HG02885 (cell line): ENCODE data around the gene COL5A1.

Experiments used
- ATAC-seq: cut with Tn5 transposase; IDR thresholded peaks from one replicate; pipeline ENCODE4 v1.9.1; 2021; ENCODE audit warnings: mild to moderate bottlenecking; ENCODE audit not compliant: unreplicated experiment, poor library complexity

The COL5A1 gene

DNA sequence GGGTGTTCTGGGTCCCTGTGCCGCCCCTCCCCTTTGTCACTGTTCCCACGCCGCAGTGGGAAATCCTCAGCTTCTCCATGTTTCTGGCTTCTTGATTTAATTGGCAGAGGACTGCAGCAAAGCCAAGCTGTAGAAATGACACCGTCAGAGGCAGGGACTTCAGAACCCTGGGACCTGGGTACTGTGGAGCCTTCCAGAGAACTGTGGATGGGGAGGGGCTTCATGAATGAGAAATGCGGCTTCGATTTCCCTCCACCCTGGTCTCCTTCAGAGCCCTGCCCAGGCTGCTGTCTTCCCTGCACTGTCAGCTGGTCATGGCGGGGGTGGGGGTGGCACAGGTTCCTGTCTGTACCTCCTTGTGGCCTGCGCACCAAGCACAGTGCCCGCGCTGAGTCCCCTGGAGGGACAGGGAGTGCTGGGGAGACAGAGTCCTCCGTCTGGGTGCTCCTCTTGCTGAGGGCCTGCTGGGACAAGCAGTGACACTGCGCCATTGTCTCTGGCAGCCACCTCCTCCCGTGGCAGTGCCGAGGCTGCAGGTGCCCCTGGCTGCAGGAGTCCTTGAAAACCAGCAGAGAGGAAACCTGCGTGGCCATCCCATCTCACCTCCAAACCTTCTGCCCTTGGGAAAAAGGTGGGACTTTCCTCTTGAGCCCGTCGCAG is 47.2 kb downstream of the COL5A1 start:
- ATAC-seq = no peak

- ATAC-seq = no peak
Observed at GRCh38 chr9:134689321-134690181, 47.9 kb downstream of the COL5A1 start.

GRCh38 chr9:134690301-134690751 is 48.7 kb downstream of the COL5A1 start:
- no peak for ATAC-seq

- no peak for ATAC-seq
Observed at GRCh38 chr9:134690946-134691694, 49.5 kb downstream of the COL5A1 start.

GRCh38 chr9:134691695-134692572 is 50.3 kb downstream of the COL5A1 start:
- no peak for ATAC-seq

- ATAC-seq = no peak
Observed at GRCh38 chr9:134692573-134692860, 50.9 kb downstream of the COL5A1 start.

DNA sequence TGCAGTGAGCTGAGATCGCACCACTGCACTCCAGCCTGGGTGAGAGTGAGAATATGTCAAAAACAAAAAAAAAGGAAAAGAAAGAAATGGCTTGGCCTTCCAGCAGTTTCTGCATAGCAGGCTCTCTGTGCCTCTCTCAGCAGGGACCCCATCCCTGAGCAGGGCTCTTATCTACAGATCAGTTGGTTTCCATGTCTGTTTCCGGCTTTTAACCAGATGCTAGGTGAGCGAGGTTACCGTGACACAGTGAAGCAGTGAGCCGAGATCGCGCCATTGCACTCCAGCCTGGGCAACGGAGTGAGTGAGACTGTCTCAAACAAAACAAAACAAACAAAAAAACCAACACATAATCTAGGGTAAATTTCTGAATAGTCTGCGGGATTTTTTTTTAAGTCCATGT is 51.4 kb downstream of the COL5A1 start:
- no peak for ATAC-seq

DNA sequence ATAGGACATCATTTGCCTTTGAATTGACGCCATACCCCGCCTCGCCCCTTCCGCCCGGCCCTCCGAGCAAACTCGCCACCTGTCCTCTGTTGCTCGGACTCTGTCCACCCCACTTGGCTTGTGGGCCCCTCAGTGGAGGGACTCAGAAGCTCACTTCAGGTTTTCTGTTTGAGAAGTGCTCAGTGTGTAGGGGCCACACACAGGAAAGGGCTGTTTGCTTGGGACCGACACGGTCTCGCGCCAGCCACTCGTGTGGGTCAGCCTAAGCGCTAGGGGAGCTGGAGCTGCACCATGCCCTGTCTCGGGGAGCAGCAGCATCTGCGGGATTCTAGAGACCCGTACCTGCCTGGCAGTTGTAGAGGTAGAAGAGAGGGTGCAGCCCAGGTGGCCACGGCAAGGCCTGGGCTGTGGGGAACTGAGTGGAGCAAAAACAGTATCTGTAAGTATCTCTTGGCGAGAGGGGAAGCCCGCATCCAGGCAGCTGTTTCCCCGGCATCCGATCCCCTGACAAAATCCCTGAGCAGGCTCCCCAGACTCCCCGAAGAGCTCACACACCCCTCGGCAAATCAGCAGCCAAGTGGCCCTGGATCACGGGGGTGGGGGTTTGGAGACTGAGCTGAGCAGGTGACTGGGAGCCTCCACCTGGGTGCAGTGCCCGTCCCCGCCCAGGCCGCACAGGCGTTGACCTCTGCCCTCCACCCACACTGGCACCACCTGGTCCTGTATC is 52.2 kb downstream of the COL5A1 start:
- no peak for ATAC-seq

DNA sequence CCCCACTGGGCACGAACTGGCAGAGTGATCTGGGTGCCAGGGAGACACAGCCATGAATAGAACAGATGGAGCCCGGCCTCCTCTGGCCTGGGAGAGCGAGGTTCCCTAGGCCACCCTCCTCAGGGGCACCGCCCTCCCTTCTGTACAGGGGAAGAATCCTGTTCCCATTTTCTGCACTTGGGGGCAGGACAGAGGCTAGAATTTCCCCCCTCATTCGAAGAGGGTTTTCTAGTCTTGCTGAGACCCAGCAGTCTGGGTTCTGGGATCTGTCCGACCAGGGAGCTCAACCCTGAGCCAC is 52.7 kb downstream of the COL5A1 start:
- ATAC-seq = no peak

GRCh38 chr9:134694714-134695113 is 53.1 kb downstream of the COL5A1 start:
- no peak for ATAC-seq

GRCh38 chr9:134695144-134695543 is 53.5 kb downstream of the COL5A1 start:
- no peak for ATAC-seq

DNA sequence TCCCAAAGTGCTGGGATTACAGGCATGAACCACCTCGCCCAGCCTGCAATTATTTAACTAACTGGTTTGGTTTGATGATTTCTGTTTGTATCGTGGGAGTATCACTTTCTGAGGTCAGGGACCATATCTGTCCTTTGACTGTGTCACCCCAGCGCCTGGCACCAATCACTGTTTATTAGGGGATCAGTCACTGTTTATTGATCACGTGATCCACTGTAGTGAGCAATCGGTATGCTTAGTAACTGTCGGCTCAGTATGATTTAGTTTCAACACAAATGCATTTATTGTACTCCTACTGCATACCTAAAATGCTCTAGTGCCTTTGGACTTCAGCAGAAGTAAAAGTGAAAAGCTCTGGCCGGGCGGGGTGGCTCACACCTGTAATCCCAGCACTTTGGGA is 54.8 kb downstream of the COL5A1 start:
- ATAC-seq = no peak

DNA sequence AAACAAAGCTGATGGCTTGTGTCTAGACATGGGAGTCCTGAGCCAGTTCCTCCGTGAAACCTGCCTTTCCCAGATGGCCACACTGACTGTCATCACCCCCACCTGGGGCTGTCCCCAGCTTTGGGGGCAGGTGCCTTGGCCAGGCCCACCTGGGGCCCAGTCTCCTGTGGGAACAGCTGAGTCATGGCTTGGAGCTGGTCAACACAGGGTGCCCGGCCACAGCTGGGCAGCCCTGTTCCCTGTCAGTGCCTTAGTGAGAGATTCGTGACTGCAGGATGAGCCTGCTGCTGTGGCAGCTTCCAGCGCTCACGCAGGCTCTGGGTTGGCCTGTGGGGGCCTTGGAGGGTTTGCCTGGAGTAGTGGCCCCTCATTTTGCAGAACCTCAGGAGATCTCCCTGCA is 56.5 kb downstream of the COL5A1 start:
- no peak for ATAC-seq

GRCh38 chr9:134698587-134699342 is 57.2 kb downstream of the COL5A1 start:
- no peak for ATAC-seq

DNA sequence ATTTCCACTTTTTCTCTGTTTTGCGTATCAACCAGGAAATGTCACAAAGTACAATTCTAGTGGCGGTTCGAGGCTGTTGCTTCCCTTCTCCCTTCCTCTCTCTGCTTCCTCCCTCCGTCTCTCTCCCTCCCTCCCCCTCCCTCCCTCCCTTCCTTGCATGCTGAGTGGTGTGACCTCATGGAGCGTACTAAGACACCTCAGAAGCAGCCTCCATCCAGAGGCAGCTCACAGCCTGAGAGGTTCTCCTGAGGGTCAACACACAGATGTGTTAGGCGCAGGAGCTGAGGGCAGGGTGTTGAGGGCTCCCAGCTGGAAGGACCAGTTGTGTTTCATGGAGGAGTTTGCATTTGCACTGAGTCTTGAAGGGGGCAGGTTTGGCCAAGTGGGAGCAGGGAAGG is 57.7 kb downstream of the COL5A1 start:
- ATAC-seq = no peak

- no peak for ATAC-seq
Observed at GRCh38 chr9:134700636-134701350, 59.2 kb downstream of the COL5A1 start.

GRCh38 chr9:134701581-134702259 is 60.1 kb downstream of the COL5A1 start:
- ATAC-seq = no peak

DNA sequence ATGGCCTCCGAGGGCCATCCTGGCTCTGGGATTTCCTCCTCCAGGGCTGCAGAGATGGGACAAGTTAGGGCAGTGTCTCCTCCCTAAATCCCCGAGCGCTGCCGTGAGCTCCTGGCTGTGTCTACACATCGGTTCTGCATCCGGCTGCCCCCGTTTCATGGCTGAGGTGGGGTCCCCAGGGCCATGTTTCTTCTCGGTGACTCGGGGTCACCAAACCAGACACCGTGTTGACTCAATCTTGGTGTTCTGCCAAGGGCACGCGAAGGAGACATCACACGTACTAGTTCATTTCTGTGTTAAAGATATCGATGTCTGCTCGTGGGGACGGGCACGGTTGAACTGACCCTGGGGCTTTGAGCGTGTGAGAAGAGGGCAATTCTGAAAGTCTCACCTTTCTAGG is 60.7 kb downstream of the COL5A1 start:
- no peak for ATAC-seq
